GM18511 (cell line): ENCODE measurements around the gene SLC39A11.
"Not testable (repeated sequence)": the region's sequence is repeated elsewhere in the genome, so short reads cannot be mapped to it uniquely, and the experiment has no call there.

ENCODE experiments used
- ATAC-seq: cut with Tn5 transposase; IDR thresholded peaks from one replicate; pipeline ENCODE4 v1.9.1; 2021; ENCODE audit warnings: mild to moderate bottlenecking, moderate library complexity; ENCODE audit not compliant: unreplicated experiment

The SLC39A11 gene

GRCh38 chr17:72732893-72733618 lies 359.4 kb downstream of the SLC39A11 start:
- ATAC-seq: no peak

- ATAC-seq: no peak
These were observed 362.4 kb downstream of the SLC39A11 start for GRCh38 chr17:72730077-72730476.

- ATAC-seq: peak; percentile 92
These were observed 365.6 kb downstream of the SLC39A11 start for GRCh38 chr17:72726936-72727335.

- ATAC-seq: peak; percentile 52
These were observed 366.9 kb downstream of the SLC39A11 start for GRCh38 chr17:72725433-72726068.

- ATAC-seq: no peak
These were observed 368.2 kb downstream of the SLC39A11 start for GRCh38 chr17:72724267-72724666.

- no peak for ATAC-seq
These were observed 368.8 kb downstream of the SLC39A11 start for GRCh38 chr17:72723711-72724110.

GRCh38 chr17:72720494-72720825 lies 372.0 kb downstream of the SLC39A11 start:
- no peak for ATAC-seq

GRCh38 chr17:72719578-72720493 lies 372.7 kb downstream of the SLC39A11 start:
- peak; percentile 79 for ATAC-seq

- ATAC-seq: peak; percentile 24
These were observed 373.3 kb downstream of the SLC39A11 start for GRCh38 chr17:72719206-72719577.

- no peak for ATAC-seq
These were observed 374.8 kb downstream of the SLC39A11 start for GRCh38 chr17:72717676-72718075.

GRCh38 chr17:72717276-72717675 lies 375.2 kb downstream of the SLC39A11 start:
- no peak for ATAC-seq

- ATAC-seq: no peak
These were observed 376.4 kb downstream of the SLC39A11 start for GRCh38 chr17:72715906-72716572.

GRCh38 chr17:72714357-72714966 lies 378.0 kb downstream of the SLC39A11 start:
- peak; percentile 50 for ATAC-seq

- no peak for ATAC-seq
These were observed 378.8 kb downstream of the SLC39A11 start for GRCh38 chr17:72713701-72714100.

- no peak for ATAC-seq
These were observed 380.8 kb downstream of the SLC39A11 start for GRCh38 chr17:72711521-72712310.

GRCh38 chr17:72710834-72711233 lies 381.7 kb downstream of the SLC39A11 start:
- no peak for ATAC-seq

GRCh38 chr17:72710202-72710601 lies 382.3 kb downstream of the SLC39A11 start:
- no peak for ATAC-seq

- ATAC-seq: not testable (repeated sequence)
These were observed 383.8 kb downstream of the SLC39A11 start for GRCh38 chr17:72708682-72709081.

- ATAC-seq: no peak
These were observed 384.6 kb downstream of the SLC39A11 start for GRCh38 chr17:72707881-72708280.
